HG03432 (cell line): ENCODE measurements around the gene CAMK2B.

ENCODE experiments used
- ATAC-seq: cut with Tn5 transposase; IDR thresholded peaks from one replicate; pipeline ENCODE4 v1.9.1; 2021; ENCODE audit warnings: mild to moderate bottlenecking, moderate library complexity; ENCODE audit not compliant: unreplicated experiment

CAMK2B gene

GRCh38 chr7:44330331-44330730 lies 4.9 kb upstream of the CAMK2B start:
- ATAC-seq: no peak

- ATAC-seq: no peak
Measured at GRCh38 chr7:44329888-44330287, 4.5 kb upstream of the CAMK2B start.

GRCh38 chr7:44329081-44329480 lies 3.7 kb upstream of the CAMK2B start:
- no peak for ATAC-seq

- ATAC-seq: no peak
Measured at GRCh38 chr7:44327981-44328380, 2.6 kb upstream of the CAMK2B start.

GRCh38 chr7:44326261-44327125 lies 1.1 kb upstream of the CAMK2B start:
- no peak for ATAC-seq

- ATAC-seq: no peak
Measured at GRCh38 chr7:44325811-44326241, 432 bp upstream of the CAMK2B start.

GRCh38 chr7:44324481-44325200 lies 753 bp downstream of the CAMK2B start:
- no peak for ATAC-seq

- ATAC-seq: no peak
Measured at GRCh38 chr7:44324204-44324480, 1.3 kb downstream of the CAMK2B start.

GRCh38 chr7:44323381-44324203 lies 1.8 kb downstream of the CAMK2B start:
- ATAC-seq: no peak

GRCh38 chr7:44322631-44323363 lies 2.6 kb downstream of the CAMK2B start:
- ATAC-seq: no peak

GRCh38 chr7:44321796-44322195 lies 3.6 kb downstream of the CAMK2B start:
- no peak for ATAC-seq

- ATAC-seq: no peak
Measured at GRCh38 chr7:44320794-44321371, 4.5 kb downstream of the CAMK2B start.

GRCh38 chr7:44320141-44320540 lies 5.3 kb downstream of the CAMK2B start:
- no peak for ATAC-seq

- ATAC-seq: no peak
Measured at GRCh38 chr7:44318332-44318731, 7.1 kb downstream of the CAMK2B start.

GRCh38 chr7:44315301-44315903 lies 10.0 kb downstream of the CAMK2B start:
- ATAC-seq: no peak

- ATAC-seq: no peak
Measured at GRCh38 chr7:44313621-44314031, 11.8 kb downstream of the CAMK2B start.

- ATAC-seq: no peak
Measured at GRCh38 chr7:44313016-44313415, 12.4 kb downstream of the CAMK2B start.

GRCh38 chr7:44311561-44312495 lies 13.6 kb downstream of the CAMK2B start:
- no peak for ATAC-seq
